HG03571 (cell line): ENCODE results near the gene WNT2.
"Not testable (repeated sequence)": the region's sequence is repeated elsewhere in the genome, so short reads cannot be mapped to it uniquely, and the experiment has no call there.

Experiments used
- ATAC-seq: cut with Tn5 transposase; IDR thresholded peaks from one replicate; pipeline ENCODE4 v1.9.1; 2021; ENCODE audit not compliant: unreplicated experiment

Gene WNT2

GRCh38 chr7:117269417-117269816, 53.4 kb downstream of the WNT2 start:
- ATAC-seq, result no peak

- ATAC-seq, result no peak
Measured at GRCh38 chr7:117264716-117265115, 58.1 kb downstream of the WNT2 start.

GRCh38 chr7:117262546-117262945, 60.3 kb downstream of the WNT2 start:
- ATAC-seq, result no peak

GRCh38 chr7:117259615-117260014, 63.2 kb downstream of the WNT2 start:
- no peak for ATAC-seq

- ATAC-seq, result peak; percentile 50
Measured at GRCh38 chr7:117251687-117252086, 71.2 kb downstream of the WNT2 start.

- ATAC-seq, result no peak
Measured at GRCh38 chr7:117250801-117251200, 72.1 kb downstream of the WNT2 start.

GRCh38 chr7:117250245-117250644, 72.6 kb downstream of the WNT2 start:
- ATAC-seq, result no peak

GRCh38 chr7:117249696-117250095, 73.2 kb downstream of the WNT2 start:
- no peak for ATAC-seq

GRCh38 chr7:117248829-117249228, 74.0 kb downstream of the WNT2 start:
- ATAC-seq, result no peak

- no peak for ATAC-seq
Measured at GRCh38 chr7:117247809-117248208, 75.0 kb downstream of the WNT2 start.

GRCh38 chr7:117245703-117246102, 77.2 kb downstream of the WNT2 start:
- not testable (repeated sequence) for ATAC-seq

- ATAC-seq, result no peak
Measured at GRCh38 chr7:117243390-117243789, 79.5 kb downstream of the WNT2 start.

- ATAC-seq, result no peak
Measured at GRCh38 chr7:117241088-117241487, 81.8 kb downstream of the WNT2 start.

GRCh38 chr7:117238937-117239336, 83.9 kb downstream of the WNT2 start:
- ATAC-seq, result no peak

- no peak for ATAC-seq
Measured at GRCh38 chr7:117238472-117238871, 84.4 kb downstream of the WNT2 start.

- ATAC-seq, result no peak
Measured at GRCh38 chr7:117237646-117238045, 85.2 kb downstream of the WNT2 start.

GRCh38 chr7:117231047-117231359, 91.9 kb downstream of the WNT2 start:
- ATAC-seq, result no peak

GRCh38 chr7:117230276-117231046, 92.4 kb downstream of the WNT2 start:
- ATAC-seq, result peak; percentile 76

GRCh38 chr7:117229350-117229749, 93.5 kb downstream of the WNT2 start:
- no peak for ATAC-seq

GRCh38 chr7:117227091-117227490, 95.8 kb downstream of the WNT2 start:
- no peak for ATAC-seq

GRCh38 chr7:117225536-117225935, 97.3 kb downstream of the WNT2 start:
- ATAC-seq, result no peak
